Measurements from ENCODE around the gene WNT9B.

- no peak for TF ChIP-seq MAX (IDR thresholded peaks at IDR 0.05)
- no peak for TF ChIP-seq FOXM1 (IDR thresholded peaks at IDR 0.05; ENCODE audit: borderline replicate concordance, low read depth)
- TF ChIP-seq REST (IDR thresholded peaks at IDR 0.05; ENCODE audit: low read depth) = no peak
- TF ChIP-seq ZBTB7A (IDR thresholded peaks at IDR 0.05; ENCODE audit: low read depth) = no peak
- TF ChIP-seq EP300 (IDR thresholded peaks at IDR 0.05; ENCODE audit: borderline replicate concordance) = no peak
- TF ChIP-seq RAD21 (IDR thresholded peaks at IDR 0.05; ENCODE audit: low read depth) = no peak
- no peak for TF ChIP-seq CREB1 (IDR thresholded peaks at IDR 0.05; ENCODE audit: low read depth)
These were observed 64.8 kb downstream of the WNT9B start for GRCh38 chr17:46916211-46916610.

Measured in Ishikawa (cell line).